Adipocyte (in vitro differentiated cells): ENCODE results near the gene PTPRM.

ENCODE experiments used
- DNase-seq: peaks from one replicate; pipeline ENCODE4 v3.0.0-alpha.2; 2015; ENCODE audit warnings: low read depth
- H3K27me3 ChIP-seq: replicated peaks from 2 replicates; pipeline ENCODE4 v1.7.0; 2013; ENCODE audit warnings: mild to moderate bottlenecking, low read length, moderate library complexity; ENCODE audit not compliant: control insufficient read depth, insufficient read depth
- H3K36me3 ChIP-seq: 2 replicates; pipeline ENCODE4 v1.7.0; 2013; ENCODE audit warnings: low read length, mild to moderate bottlenecking, moderate library complexity; ENCODE audit not compliant: control insufficient read depth, insufficient read depth, severe bottlenecking
- H3K4me1 ChIP-seq: 2 replicates; pipeline ENCODE4 v1.7.0; 2013; ENCODE audit warnings: mild to moderate bottlenecking, low read length, moderate library complexity; ENCODE audit not compliant: control insufficient read depth, insufficient read depth
- H3K4me3 ChIP-seq: 2 replicates; pipeline ENCODE4 v1.7.0; 2013; ENCODE audit warnings: mild to moderate bottlenecking, low read length, moderate library complexity
- H3K9ac ChIP-seq: 2 replicates; pipeline ENCODE4 v1.7.0; 2013; ENCODE audit warnings: mild to moderate bottlenecking, low read length, moderate library complexity
- H3K9me3 ChIP-seq: 2 replicates; pipeline ENCODE4 v1.7.0; 2013; ENCODE audit warnings: mild to moderate bottlenecking, low read length, moderate library complexity; ENCODE audit not compliant: control insufficient read depth

PTPRM gene

GRCh38 chr18:7760967-7761948 lies 194.1 kb downstream of the PTPRM start:
- Histone ChIP-seq H3K9me3 (no peaks in the 10 kb centered on the region), H3K27me3 (no peaks in the 10 kb centered on the region), H3K9ac (no peak overlapping the region), H3K4me1 (peaks cover 19% of the 10 kb centered on the region), H3K4me3 (no peak overlapping the region), H3K36me3 (no peaks in the 10 kb centered on the region)
- DNase-seq, result peak; percentile 29

DNA sequence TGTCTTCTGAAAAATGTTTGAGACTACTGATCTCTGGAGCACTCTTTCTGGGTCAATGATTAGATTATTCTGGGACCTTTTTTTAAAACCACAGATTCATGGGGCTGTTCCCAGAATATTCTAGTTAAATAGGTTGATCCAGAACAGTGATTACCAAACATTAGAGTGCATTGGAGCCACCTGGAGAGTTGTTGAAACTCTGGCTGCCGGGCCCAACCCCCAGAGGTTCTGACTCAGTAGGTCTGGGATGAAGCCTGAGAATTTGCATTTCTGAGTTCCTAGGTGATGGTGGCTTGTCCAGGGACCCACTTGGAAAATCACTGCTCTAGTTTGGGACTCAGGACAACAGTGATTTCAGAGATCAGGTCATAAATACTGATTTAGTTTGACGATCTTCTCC lies 197.3 kb downstream of the PTPRM start:
- DNase-seq, result no peak
- no peak overlapping the region for H3K9ac ChIP-seq
- no peaks in the 10 kb centered on the region for H3K9me3 ChIP-seq
- H3K36me3 ChIP-seq, result no peaks in the 10 kb centered on the region
- H3K4me1 ChIP-seq, result peaks cover 14% of the 10 kb centered on the region
- H3K27me3 ChIP-seq, result no peaks in the 10 kb centered on the region
- no peak overlapping the region for H3K4me3 ChIP-seq

- Histone ChIP-seq H3K36me3 (no peaks in the 10 kb centered on the region), H3K9ac (no peak overlapping the region), H3K4me1 (peaks cover 14% of the 10 kb centered on the region), H3K27me3 (no peaks in the 10 kb centered on the region), H3K9me3 (no peaks in the 10 kb centered on the region), H3K4me3 (no peak overlapping the region)
- DNase-seq, result no peak
These were observed 199.2 kb downstream of the PTPRM start for GRCh38 chr18:7766346-7766745.

DNA sequence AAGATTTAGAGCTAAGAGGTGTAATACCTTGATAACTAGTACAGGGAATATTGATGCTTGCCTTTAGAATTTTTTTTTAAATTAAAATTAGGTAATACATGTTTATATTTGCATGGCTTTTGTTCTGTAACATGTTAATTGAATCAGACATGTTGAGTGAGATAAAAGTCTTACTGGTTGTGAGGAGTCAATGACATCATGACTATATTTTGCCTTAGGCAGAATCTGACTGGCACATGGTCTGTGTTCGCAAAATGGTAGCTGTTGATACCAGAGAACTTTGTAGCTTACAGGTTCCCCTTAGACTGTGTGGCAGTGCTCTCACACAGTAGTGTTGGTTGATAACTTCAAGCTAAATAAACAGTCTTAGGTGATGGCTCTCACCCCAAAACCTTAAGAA lies 199.7 kb downstream of the PTPRM start:
- Histone ChIP-seq H3K9ac (no peak overlapping the region), H3K9me3 (no peaks in the 10 kb centered on the region), H3K4me1 (peaks cover 14% of the 10 kb centered on the region), H3K4me3 (no peak overlapping the region), H3K36me3 (no peaks in the 10 kb centered on the region), H3K27me3 (no peaks in the 10 kb centered on the region)
- no peak for DNase-seq

- H3K4me1 ChIP-seq, result peaks cover 6% of the 10 kb centered on the region
- H3K9ac ChIP-seq, result no peak overlapping the region
- H3K27me3 ChIP-seq, result no peaks in the 10 kb centered on the region
- H3K4me3 ChIP-seq, result no peak overlapping the region
- H3K9me3 ChIP-seq, result no peaks in the 10 kb centered on the region
- peaks cover 6% of the 10 kb centered on the region for H3K36me3 ChIP-seq
- DNase-seq, result no peak
These were observed 203.8 kb downstream of the PTPRM start for GRCh38 chr18:7770908-7771307.

GRCh38 chr18:7772510-7772888 lies 205.4 kb downstream of the PTPRM start:
- DNase-seq, result no peak

DNA sequence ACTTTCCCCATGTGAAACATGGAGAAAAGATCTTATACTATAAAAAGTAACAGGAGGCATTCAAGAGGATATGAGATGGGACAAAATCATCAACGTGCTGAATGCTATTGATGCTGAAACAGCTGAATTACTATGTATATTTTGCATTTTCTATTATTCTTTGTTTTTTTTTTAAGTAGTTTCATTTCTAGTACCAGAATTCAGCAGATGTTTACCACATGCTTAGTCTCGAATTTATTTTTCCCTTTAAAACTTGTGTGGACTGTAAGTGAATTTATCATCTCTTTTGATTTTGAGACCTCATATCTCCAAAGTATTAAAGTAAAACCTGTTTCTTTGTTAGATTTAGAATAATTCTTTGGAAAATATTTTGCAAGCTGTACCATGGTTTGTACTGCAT lies 205.8 kb downstream of the PTPRM start:
- DNase-seq, result no peak
- no peaks in the 10 kb centered on the region for H3K9me3 ChIP-seq
- peaks cover 6% of the 10 kb centered on the region for H3K36me3 ChIP-seq
- peaks cover 2% of the 10 kb centered on the region for H3K4me1 ChIP-seq
- H3K9ac ChIP-seq, result no peak overlapping the region
- no peaks in the 10 kb centered on the region for H3K27me3 ChIP-seq
- H3K4me3 ChIP-seq, result no peak overlapping the region

More at GRCh38 chr18:7772510-7772888, 205.4 kb downstream of the PTPRM start:
- Histone ChIP-seq H3K36me3 (peaks cover 6% of the 10 kb centered on the region), H3K4me3 (no peak overlapping the region), H3K9me3 (no peaks in the 10 kb centered on the region), H3K9ac (no peak overlapping the region), H3K4me1 (no peaks in the 10 kb centered on the region), H3K27me3 (no peaks in the 10 kb centered on the region)

GRCh38 chr18:7775128-7775527 lies 208.0 kb downstream of the PTPRM start:
- Histone ChIP-seq H3K36me3 (peaks cover 6% of the 10 kb centered on the region), H3K27me3 (no peaks in the 10 kb centered on the region), H3K9me3 (no peaks in the 10 kb centered on the region), H3K4me3 (no peak overlapping the region), H3K4me1 (peaks cover 9% of the 10 kb centered on the region), H3K9ac (no peak overlapping the region)
- DNase-seq, result no peak

DNA sequence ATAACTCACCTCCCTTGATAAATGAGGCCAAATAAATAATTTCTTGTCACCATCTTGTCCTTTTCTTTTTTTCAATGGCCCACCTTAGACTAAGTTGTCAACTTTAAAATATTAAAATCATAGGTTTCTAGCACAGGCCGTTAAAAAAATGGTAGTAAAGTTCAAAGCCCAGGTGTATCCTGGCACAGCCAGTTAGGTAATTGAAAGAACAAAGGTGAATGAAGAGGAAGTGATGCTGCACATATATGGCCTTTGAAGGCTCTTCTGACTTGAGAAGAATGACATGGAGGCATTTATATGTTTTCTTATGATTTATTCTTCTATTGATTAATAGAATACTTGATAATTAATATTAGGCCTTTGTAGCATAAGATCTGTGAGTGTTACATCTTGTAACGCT lies 208.7 kb downstream of the PTPRM start:
- H3K27me3 ChIP-seq, result no peaks in the 10 kb centered on the region
- no peak overlapping the region for H3K9ac ChIP-seq
- H3K9me3 ChIP-seq, result no peaks in the 10 kb centered on the region
- peaks cover 6% of the 10 kb centered on the region for H3K36me3 ChIP-seq
- no peak for DNase-seq
- peaks cover 9% of the 10 kb centered on the region for H3K4me1 ChIP-seq
- no peak overlapping the region for H3K4me3 ChIP-seq

DNA sequence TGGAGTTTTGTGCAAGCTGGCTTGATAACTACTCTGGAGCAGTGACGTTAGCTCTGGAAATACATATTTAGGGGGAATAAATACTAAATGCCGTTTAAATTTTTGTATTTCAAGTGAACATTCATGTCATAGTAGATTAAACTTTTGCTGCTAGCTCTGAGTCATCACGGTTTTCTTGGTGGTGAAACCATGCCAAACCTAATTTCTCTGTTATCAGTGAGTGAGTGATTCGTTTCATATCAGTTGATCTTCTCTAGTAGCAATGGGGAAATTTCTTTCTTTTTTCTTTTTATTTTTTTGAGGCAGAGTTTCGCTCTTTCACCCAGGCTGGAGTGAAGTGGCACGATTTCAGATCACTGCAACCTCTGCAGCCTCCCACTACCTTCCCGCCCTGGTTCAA lies 211.1 kb downstream of the PTPRM start:
- H3K27me3 ChIP-seq, result no peaks in the 10 kb centered on the region
- no peak overlapping the region for H3K4me3 ChIP-seq
- no peaks in the 10 kb centered on the region for H3K9me3 ChIP-seq
- no peak for DNase-seq
- no peak overlapping the region for H3K9ac ChIP-seq
- peaks cover 9% of the 10 kb centered on the region for H3K4me1 ChIP-seq
- H3K36me3 ChIP-seq, result peaks cover 6% of the 10 kb centered on the region

GRCh38 chr18:7779211-7779610 lies 212.1 kb downstream of the PTPRM start:
- Histone ChIP-seq H3K36me3 (peaks cover 6% of the 10 kb centered on the region), H3K9me3 (no peaks in the 10 kb centered on the region), H3K4me3 (no peak overlapping the region), H3K9ac (no peak overlapping the region), H3K27me3 (no peaks in the 10 kb centered on the region), H3K4me1 (peaks cover 9% of the 10 kb centered on the region)
- DNase-seq, result no peak
